GM18520 (cell line): ENCODE results near the gene FEZF1.

Experiments used
- ATAC-seq: cut with Tn5 transposase; IDR thresholded peaks from one replicate; pipeline ENCODE4 v1.9.1; 2021; ENCODE audit not compliant: unreplicated experiment

Gene FEZF1

DNA sequence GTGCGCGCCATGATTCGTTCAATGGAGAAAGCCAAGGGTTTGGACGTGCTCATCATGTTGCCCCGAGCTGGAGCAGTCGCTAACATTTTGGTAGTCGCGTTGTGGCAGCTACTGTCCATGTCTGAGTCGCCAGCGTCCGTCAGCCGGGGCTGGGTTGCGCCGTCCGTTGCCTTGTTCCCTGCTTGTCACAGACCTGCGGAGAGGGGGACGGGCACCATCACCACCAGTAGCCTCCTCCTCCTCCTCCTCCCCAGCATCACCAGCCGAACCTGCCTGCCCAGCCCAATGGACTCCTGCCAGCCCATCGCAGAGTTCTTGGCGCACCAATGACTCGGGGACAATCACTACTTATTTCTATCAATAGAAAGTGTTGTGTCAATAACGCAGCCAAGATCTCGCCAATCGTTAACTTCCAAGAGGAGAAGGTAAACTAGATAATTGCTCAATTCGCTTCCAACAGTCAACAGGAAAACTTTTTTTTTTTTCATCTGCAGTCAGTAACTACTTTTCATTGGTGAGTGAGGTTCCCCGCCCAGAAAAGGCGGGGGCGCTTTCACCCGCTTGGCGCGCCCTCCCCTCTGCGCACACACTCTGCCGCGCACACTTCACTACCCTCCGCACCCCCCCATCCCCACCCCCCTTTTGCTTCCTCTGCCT, at the start of gene FEZF1:
FEZF1 (minus strand) TSS at position 432 of the 657 bp plus-strand sequence; CDS start at position 119, 313 bp downstream.
- ATAC-seq: no peak

DNA sequence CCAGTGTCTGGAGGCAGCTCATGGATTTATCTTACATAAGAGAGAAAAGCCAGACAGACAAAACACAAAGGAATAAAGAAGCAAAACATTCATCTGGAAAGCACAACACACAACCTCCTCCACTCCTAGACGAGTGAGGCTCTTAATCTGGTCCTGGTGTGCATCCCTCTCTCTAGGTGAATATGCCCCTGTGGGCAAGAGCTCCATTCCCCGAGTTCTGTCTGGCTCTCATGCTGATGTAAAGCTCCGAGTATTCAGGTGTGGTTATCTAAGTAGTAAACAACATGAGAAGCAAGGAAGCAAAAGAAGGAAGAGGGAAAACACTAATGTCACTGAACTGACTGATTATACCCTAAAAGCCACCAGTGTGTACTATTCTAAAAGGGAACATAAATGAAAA, 47.9 kb upstream of the FEZF1 start:
- ATAC-seq: no peak

DNA sequence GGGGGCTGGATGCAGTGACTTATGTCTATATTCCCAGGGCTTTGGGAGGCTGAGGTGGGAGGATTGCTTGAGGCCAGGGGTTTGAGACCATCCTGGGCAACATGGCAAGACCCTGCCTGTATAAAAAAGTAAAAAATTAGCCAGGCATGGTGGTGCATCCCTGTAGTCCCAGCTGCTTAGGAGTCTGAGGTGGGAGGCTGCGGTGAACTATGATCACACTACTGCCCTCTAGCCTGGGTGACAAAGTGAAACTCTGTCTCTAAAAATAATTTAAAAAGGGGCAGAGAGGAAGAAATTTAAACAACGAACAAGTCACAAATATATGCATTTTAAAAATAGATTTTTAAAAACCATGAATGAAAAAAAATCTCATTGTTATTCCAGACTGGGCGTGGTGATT, 46.2 kb upstream of the FEZF1 start:
- no peak for ATAC-seq

DNA sequence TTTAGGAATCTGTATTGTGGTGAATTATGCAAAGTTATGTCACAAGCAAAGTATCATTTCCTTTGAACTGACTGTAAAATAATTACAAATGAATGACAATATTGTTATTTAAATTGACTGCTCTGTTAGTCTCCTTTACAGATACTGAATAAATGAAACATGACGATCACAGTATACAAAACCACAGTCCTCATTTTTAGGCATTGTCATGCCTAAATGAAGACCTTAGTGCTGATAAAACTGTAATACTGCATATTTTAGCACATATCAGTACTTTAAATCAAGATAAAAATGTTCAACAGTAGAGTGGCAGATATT, 39.7 kb upstream of the FEZF1 start:
- ATAC-seq: no peak

DNA sequence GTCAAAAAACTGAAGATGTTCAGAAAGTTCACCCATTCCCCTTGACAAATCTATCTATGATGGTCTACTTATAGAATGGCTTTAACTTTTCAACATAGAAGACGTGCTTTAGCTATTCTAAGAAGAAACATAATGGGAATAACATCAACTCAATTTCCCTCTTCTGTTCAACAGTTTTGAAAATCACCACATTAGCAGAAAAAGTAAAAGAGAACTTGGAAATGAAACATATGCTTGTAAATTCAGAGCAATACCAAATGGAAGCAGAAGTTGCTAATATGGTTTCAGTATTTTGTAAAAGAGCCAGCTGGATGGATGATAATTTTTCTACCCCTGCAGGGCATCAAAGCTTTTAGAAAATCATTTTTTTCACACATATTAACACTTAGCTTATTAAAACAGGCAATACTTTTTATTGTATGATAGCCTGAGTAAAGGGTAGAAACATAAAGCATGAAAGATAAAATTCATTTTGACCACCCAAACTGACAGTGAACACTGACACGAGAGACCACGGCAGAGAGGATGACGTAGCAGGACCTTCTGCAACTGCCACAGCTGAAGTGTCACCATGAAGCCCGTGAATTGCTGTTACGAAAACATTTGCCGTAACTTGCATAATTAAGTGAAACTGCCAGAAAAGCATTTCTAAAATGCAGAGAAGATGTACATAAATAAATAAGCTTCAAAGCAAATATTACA, 39.2 kb upstream of the FEZF1 start:
- ATAC-seq: no peak

DNA sequence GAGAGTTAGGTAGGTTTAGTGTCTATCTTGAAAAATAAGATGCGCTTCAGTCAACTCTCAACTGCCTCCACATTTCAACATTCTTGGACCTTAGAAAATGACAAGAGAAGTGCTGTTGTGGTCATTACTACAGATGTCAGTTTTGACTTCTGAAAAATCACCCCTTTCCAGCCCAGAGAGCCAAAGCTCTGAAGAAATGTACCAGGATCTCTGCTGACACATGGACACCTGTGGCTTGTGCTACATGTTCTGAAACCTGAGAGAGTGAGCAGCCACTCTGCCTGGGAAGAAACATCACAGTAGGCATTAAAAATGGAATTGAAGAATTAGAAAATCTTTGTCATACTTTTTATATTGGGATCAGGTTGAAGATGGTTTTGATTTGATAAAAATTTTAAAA, 35.9 kb upstream of the FEZF1 start:
- ATAC-seq: no peak

DNA sequence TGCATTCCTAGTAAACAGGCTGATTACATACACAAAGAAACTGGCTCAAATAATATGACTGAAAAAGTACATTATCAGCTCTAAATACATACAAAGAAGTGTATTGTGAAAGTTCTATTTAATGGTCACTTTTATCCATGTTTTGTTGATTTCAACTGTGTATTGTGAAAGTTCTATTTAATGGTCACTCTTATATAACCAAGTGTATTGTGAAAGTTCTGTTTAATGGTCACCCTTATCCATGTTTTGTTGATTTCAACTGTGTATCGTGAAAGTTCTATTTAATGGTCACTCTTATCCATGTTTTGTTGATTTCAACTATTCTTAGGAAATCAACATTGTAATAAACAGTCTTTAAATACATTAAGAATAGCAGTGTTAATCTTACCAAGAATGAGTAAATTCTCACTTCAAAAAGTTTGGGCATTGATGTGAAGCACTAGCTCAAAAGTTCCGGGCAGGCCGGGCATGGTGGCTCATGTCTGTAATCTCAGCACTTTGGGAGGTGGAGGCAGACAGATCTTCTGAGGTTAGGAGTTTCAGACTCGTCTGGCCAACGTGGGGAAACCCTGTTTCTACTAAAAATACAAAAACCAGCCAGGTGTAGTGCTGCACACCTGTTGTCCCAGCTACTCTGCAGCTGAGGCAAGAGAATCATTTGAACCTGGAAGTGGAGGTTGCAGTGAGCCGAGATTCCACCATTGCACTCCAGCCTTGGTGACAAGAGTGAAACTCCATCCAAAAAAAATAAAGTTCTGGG, 34.8 kb upstream of the FEZF1 start:
- no peak for ATAC-seq

DNA sequence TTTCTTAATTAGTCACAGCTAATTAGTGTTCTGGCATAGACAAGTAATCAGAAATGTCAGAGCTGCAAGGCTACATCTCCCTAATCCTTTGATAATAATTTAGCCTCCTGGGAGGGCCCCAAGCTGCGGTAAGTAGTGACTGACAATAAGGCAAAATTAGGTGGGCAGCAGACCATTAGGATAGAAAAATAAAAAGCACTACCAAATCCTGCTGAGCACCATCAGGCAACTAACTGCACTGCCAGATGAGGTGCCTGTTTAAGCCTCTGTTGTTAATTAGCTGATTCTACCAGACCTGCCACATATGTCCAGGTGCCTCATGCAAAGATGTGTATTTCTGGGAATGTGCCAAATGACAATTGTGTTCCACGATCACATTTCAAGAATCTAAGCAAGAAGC, 32.5 kb upstream of the FEZF1 start:
- ATAC-seq: no peak

DNA sequence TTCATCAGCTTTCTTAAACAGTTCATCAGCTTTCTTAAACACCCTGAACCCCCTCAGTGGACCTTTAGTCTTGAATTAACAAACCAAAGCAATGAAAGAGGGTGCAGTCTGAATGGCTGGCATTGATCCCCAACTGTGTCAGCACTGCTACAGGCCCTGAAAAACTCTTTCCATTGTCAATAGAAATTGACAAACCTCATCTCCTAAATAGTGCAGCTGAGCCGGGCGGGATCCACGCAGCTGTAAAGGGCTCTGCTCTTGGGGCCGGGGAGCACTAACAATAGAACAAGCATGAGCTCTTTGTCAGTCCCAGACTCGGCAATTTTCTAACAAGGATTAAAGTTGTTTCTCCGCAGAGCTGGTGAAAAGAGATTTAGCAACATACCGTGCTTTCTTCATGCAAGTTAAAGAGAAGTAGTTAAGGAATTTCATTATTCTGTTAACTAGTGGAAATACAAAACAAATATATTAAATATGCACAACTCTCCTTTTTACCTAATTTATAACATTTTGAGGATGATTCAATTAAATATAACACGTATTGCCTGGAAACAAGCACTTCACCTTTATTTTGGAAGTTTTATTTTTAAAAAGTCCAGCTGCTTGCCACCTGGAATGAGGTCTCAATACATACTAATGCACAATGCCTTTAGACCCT, 24.7 kb upstream of the FEZF1 start:
- no peak for ATAC-seq

DNA sequence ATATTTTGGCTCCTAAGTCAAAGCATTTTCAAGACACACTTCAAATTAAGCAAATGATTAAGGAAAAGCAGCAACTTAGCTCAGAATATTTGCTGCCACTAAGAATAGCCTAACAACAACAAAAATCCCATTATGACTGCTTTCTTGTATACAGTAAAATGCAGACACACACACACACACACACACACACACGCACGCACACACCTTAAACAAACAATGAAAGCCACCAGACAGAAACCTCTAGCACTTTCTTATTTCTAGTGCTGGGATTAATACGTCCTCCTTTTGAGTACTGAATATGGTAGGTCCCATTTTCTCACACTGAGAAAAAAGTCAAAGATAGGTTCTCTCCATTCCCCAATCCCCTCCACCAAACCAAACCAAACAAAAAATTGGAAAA, 23.4 kb upstream of the FEZF1 start:
- no peak for ATAC-seq

DNA sequence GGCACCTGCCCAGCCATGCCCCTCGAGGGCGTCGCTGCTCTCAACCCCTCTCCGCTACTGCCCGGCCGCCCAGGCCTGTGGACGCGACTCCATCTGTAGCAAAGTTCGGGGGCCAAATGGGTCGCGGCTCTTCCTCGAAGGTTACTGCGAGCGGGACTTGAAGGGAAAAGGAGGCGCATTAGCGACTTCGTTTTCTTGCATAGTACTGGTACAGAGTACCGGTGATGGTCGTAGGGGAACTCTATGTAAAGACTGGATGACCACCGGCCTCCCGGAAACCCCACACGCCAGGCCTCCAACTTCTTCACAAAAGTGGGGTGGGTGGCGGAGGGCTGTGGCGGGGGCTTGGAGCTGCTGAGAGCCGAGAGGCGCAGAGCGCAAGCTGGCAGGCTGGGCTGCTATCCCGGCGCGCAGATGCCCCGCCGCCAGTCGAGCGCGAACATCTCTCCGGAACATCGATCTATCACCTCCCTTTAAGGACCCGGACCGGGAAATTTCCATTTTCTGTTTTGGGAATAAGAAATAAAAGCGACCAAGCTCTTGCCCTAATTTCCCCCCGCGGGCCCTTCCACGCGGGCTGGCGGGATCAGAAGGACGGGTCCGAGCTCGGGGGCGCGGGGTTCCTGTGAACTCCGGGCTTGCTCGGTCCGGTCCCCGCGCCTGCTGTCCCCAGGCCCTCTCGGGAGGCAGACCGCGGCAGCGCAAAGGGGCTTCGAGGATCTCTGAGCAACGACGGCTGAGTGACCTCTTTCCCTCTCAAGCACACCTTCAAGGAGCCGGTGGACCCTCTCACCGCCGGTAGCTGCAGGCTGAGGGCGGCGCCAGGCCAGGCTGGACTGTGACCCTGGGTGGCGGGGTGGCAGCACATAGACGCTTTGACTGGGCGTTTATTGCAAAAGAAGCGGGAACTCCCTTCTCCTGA, 12.2 kb upstream of the FEZF1 start:
- ATAC-seq: no peak

DNA sequence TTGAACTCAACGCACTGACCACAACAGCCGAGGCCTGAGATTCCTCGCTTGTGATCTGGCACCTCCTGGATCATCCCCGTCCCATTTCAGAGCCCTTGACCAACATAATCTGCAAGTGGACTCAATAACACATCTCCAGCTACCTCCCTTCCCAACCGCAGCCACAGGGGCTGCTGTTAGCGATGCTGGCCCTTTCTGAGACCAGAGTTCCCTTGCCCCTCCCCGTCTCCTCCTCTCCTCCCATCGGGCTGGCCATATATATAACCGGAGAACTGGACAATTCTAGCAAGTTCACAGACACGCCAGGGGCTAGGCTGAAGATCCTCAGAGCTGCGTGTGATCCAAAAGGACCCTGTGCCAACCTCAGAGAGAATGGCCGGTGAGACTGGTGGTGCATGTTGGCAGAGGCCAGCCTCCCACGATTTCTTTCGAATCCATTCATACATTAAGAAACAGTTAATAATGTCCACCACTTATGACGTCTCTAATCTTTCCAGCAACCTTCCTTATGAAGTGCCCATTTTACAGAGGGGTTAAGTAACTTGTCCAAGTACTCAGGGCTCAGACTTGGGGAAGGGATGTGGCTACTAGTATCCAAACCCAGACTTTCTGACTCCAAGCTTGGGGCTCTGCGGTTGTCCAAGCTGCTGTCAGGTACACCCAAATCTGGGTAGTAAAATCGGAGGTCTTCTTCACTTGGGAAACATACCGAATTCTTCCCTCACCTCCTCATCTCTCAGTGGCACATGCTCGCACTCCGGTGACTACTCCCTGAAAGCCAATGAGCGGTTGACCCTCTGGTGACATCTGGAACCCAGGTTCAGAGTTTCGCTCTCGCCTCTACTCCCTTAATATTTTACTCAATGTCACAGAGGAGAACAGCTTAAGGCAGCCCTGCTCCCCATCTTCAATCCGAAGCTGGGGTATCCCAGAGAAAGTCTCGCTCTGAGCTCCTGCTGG, 11.2 kb upstream of the FEZF1 start:
- no peak for ATAC-seq

DNA sequence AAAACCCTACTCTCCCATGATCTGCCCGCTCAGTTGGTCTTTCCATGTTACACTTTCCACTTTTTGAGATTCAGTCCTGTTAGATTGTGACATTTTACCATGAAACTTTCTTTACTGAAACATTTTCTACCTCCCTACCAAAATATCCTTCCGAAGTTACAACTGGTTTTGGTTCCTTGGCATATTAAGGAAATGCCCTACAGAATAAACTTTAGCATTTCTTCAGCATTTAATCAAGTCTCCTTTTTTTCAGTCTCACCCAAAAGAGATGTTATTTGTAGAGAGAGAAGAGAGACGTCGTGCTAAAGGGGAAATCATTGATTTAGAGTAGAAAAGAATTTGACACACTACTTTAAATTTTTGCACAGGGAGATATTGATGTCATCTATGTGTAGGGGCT, 9.7 kb upstream of the FEZF1 start:
- no peak for ATAC-seq

DNA sequence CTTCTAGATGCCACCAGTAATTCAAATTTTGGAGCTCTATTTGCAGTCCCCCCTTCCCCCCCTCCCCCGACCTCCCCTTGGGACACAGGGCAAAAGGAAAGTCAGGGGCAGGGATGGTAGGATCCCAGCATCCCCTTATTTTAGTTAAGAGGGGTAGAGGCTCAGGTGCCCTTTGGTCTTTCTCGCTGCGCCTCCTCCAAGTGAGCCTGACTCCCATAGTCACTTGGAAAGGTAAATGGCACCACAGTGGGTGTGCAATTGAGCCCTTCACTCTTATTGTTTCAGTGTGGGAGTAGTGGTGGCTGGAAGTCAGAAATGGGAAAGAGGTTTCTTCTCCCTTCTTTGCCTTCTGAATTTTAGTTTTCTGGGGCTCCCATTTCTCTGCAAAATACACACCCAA, 8.2 kb upstream of the FEZF1 start:
- ATAC-seq: no peak

DNA sequence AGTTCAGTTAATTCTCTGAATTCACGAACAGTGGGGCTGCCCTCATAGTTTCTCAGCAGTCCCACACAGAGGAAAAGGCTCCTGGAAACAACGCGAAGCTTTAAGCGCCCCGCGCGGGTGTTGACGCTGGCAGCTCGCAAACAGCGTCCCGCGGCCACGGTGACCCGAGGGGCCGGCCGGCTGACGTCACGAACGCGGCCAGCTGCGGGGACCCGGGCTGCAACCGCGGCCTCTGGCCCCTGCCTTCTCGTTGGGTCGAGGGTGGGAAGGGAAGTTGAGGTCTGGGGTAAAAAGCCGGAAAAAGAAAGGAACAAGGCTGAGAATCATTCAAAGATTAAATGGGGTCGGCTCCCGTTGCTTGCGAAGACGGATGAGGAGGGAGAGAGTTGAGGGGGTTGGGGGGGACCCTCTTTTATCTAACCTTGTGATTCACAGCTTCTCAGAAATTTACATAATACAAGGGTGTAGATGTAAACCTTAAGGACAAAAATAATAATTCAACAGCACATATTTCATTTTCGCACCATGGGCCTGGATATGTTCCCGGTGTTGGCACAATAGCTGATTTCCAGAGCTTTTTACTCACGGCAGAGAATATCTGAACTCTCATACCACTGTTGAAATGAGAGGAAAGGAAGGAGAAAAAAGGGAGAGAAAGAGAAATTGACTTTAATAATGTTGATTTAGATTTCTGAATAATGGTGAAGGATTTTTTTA, 7.3 kb upstream of the FEZF1 start:
- ATAC-seq: no peak

DNA sequence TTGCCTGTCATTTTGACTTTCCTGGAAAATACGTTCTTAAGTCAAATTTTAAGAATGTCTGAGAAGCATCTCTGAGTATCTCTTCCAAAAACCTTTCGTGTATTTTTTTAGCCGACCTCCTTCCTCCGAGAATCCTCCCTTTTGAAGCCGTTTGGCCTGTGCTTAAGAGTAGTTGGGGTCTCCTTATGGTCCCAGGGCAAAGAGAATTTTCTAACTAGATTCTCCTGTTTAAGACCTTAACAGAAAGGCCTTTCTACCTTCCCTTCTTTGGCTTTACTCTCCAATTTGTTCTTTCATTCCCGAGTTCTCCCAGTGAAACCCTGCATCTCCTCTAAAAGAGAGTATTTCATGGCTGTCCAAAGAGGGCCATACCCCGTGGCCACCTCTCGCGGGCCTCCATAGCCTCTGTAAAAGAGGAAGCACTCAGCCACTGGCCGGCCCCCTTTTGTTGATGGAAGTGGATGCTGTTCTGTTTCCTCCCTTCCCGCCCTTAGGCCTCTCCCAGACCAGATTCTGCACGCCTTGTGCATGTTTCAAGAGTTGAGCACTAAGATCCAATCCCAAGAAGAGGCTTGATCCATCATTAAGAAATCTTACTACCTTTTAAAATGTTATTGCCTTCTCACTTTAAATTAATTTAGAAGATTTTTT, 6.6 kb upstream of the FEZF1 start:
- ATAC-seq: no peak

DNA sequence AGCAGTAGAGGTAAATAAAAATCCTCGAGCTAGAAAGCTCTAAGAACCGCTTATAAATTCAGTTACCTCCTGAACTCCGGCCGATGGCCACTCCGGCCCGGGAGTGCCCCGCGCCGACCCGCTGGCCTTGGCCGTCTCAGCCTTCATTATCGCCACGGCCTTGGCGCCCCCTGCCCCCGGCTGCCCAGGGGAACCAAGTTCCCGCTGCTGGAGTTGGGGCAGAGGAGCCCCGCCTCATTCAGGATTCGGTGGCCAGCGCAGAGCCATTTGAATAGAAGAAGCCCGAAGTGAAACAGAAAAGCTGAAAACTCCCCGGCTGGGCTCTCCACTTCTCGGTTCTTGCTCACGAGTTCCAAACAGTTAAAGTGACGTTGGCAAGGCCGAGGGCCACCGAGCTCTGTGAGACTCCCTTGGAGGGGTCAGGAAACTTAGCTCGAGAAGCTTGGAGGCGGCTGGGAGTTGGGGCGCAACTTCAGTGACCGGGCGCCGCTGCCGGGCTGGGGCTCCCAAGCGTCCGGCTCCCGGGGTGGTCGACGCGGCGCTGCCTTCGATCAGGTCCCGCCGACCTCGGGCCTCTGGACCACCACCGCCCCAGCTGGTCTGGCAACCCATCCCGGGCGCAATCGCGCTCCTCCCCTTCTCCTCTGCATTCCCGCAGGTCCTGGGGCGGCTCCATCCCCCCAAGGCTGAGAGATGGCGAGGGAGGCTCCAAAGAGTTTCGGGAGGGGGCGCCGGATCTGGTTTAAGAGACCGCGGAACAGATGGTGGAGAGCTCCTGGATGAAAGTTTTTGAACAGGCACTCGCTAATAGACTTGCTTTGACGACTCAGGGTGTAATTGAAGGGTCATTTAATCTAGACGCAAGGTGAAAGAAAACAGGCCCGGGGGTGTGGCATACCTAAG, 5.8 kb upstream of the FEZF1 start:
- ATAC-seq: no peak
